ENCODE measurements around the gene RASAL1.

The RASAL1 gene

GRCh38 chr12:113083863-113084435, 51.6 kb downstream of the RASAL1 start:
- no peak for TF ChIP-seq TEAD4 (IDR thresholded peaks at IDR 0.05)
- no peak for TF ChIP-seq TAF1 (IDR thresholded peaks at IDR 0.05; ENCODE audit: low read depth)
- no peak for TF ChIP-seq REST (IDR thresholded peaks at IDR 0.05; ENCODE audit: low read depth)
- TF ChIP-seq ZBTB7A (IDR thresholded peaks at IDR 0.05; ENCODE audit: low read depth) = no peak
- TF ChIP-seq MAX (IDR thresholded peaks at IDR 0.05) = no peak

GRCh38 chr12:113082486-113083148, 52.9 kb downstream of the RASAL1 start:
- TF ChIP-seq TEAD4 (IDR thresholded peaks at IDR 0.05) (no peak), REST (IDR thresholded peaks at IDR 0.05; ENCODE audit: low read depth) (no peak), MAX (IDR thresholded peaks at IDR 0.05) (no peak), NFIC (IDR thresholded peaks at IDR 0.05) (no peak), EGR1 (IDR thresholded peaks at IDR 0.05) (no peak), CREB1 (IDR thresholded peaks at IDR 0.05; ENCODE audit: low read depth) (no peak), FOXM1 (IDR thresholded peaks at IDR 0.05; ENCODE audit: borderline replicate concordance, low read depth) (no peak)

GRCh38 chr12:113081873-113082272, 53.7 kb downstream of the RASAL1 start:
- TF ChIP-seq FOXM1 (IDR thresholded peaks at IDR 0.05; ENCODE audit: borderline replicate concordance, low read depth) = no peak
- TF ChIP-seq NFIC (IDR thresholded peaks at IDR 0.05) = no peak
- no peak for TF ChIP-seq CEBPB (IDR thresholded peaks at IDR 0.05)
- no peak for TF ChIP-seq ZBTB7A (IDR thresholded peaks at IDR 0.05; ENCODE audit: low read depth)
- no peak for TF ChIP-seq YY1 (IDR thresholded peaks at IDR 0.05; ENCODE audit: low read depth)
- TF ChIP-seq TCF12 (IDR thresholded peaks at IDR 0.05; ENCODE audit: low read depth) = no peak
- TF ChIP-seq CREB1 (IDR thresholded peaks at IDR 0.05; ENCODE audit: low read depth) = no peak
- TF ChIP-seq MAX (IDR thresholded peaks at IDR 0.05) = no peak
- TF ChIP-seq EGR1 (IDR thresholded peaks at IDR 0.05) = no peak

GRCh38 chr12:113077859-113078255, 57.7 kb downstream of the RASAL1 start:
- no peak for TF ChIP-seq NFIC (IDR thresholded peaks at IDR 0.05)
- no peak for TF ChIP-seq TAF1 (IDR thresholded peaks at IDR 0.05; ENCODE audit: low read depth)
- no peak for TF ChIP-seq ZBTB7A (IDR thresholded peaks at IDR 0.05; ENCODE audit: low read depth)
- no peak for TF ChIP-seq YY1 (IDR thresholded peaks at IDR 0.05; ENCODE audit: low read depth)
- TF ChIP-seq MAX (IDR thresholded peaks at IDR 0.05) = no peak
- no peak for TF ChIP-seq TCF12 (IDR thresholded peaks at IDR 0.05; ENCODE audit: low read depth)
- no peak for TF ChIP-seq CEBPB (IDR thresholded peaks at IDR 0.05)
- no peak for TF ChIP-seq CREB1 (IDR thresholded peaks at IDR 0.05; ENCODE audit: low read depth)
- no peak for TF ChIP-seq EP300 (IDR thresholded peaks at IDR 0.05; ENCODE audit: borderline replicate concordance)
- no peak for TF ChIP-seq RAD21 (IDR thresholded peaks at IDR 0.05; ENCODE audit: low read depth)
- TF ChIP-seq TEAD4 (IDR thresholded peaks at IDR 0.05) = no peak

GRCh38 chr12:113077057-113077858, 58.3 kb downstream of the RASAL1 start:
- TF ChIP-seq FOXM1 (IDR thresholded peaks at IDR 0.05; ENCODE audit: borderline replicate concordance, low read depth) (no peak), ZBTB7A (IDR thresholded peaks at IDR 0.05; ENCODE audit: low read depth) (no peak), CEBPB (IDR thresholded peaks at IDR 0.05) (no peak), EP300 (IDR thresholded peaks at IDR 0.05; ENCODE audit: borderline replicate concordance) (no peak), TAF1 (IDR thresholded peaks at IDR 0.05; ENCODE audit: low read depth) (no peak), MAX (IDR thresholded peaks at IDR 0.05) (no peak), TCF12 (IDR thresholded peaks at IDR 0.05; ENCODE audit: low read depth) (no peak), RAD21 (IDR thresholded peaks at IDR 0.05; ENCODE audit: low read depth) (no peak), USF1 (IDR thresholded peaks at IDR 0.05) (no peak), REST (IDR thresholded peaks at IDR 0.05; ENCODE audit: low read depth) (no peak), TEAD4 (IDR thresholded peaks at IDR 0.05) (no peak), NFIC (IDR thresholded peaks at IDR 0.05) (no peak), EGR1 (IDR thresholded peaks at IDR 0.05) (no peak), CREB1 (IDR thresholded peaks at IDR 0.05; ENCODE audit: low read depth) (no peak), YY1 (IDR thresholded peaks at IDR 0.05; ENCODE audit: low read depth) (no peak)

Measured in Ishikawa (cell line).